OCI-LY7 (cell line): ENCODE data around the gene MIPEP. TPM values are rescaled to one million over a fixed set of nuclear protein-coding genes. Genes with fewer than 3 reads are reported as not detected.
A peak's percentile ranks its signal among the peaks of the same experiment; 100 is the strongest.

Experiments used
- BruUV-seq: library from RNA; stranded (reverse); fragments of 400-500 nt; replicated peaks from 2 replicates; lab custom pipeline; 2021; lab: Mats Ljungman, UMichigan
- CTCF ChIA-PET: fragments of 300-600 bp; sonication (Branson Sonifier 250); formaldehyde crosslinking; loops from one replicate; lab custom pipeline; 2022; ENCODE audit warnings: antibody characterized with exemption; ENCODE audit not compliant: unreplicated experiment; lab: Charles Lee
- POLR2A ChIA-PET: fragments of 300-600 bp; sonication (Branson Sonifier 250); formaldehyde crosslinking; loops from one replicate; lab custom pipeline; 2022; ENCODE audit warnings: antibody characterized with exemption; lab: Charles Lee
- DNase-seq: peaks from one replicate; pipeline ENCODE4 v3.0.0-alpha.2; 2015; ENCODE audit warnings: low spot score
- H2AFZ ChIP-seq: fragments of 200-600 bp; sonication (generic), shearing (Covaris generic); 2 replicates; pipeline ENCODE4 v1.6.1; 2014; ENCODE audit warnings: mild to moderate bottlenecking, antibody characterized with exemption, low read length, moderate library complexity
- H3K27ac ChIP-seq: fragments of 200-600 bp; sonication (generic); 2 replicates; pipeline ENCODE4 v1.5.1; 2014; ENCODE audit warnings: mixed run types, low read depth, mild to moderate bottlenecking, moderate library complexity, low read length, inconsistent platforms; ENCODE audit not compliant: poor library complexity, severe bottlenecking
- H3K36me3 ChIP-seq: fragments of 200-600 bp; sonication (generic); 2 replicates; pipeline ENCODE4 v1.6.1; 2014; ENCODE audit warnings: mild to moderate bottlenecking, antibody characterized with exemption, low read length, moderate library complexity, mixed read lengths; ENCODE audit not compliant: insufficient read depth
- H3K4me1 ChIP-seq: fragments of 200-600 bp; sonication (generic); 2 replicates; pipeline ENCODE4 v1.5.1; 2014; ENCODE audit warnings: mild to moderate bottlenecking, low read length; ENCODE audit not compliant: insufficient read depth, poor library complexity, severe bottlenecking
- H3K4me2 ChIP-seq: fragments of 200-600 bp; sonication (generic); 2 replicates; pipeline ENCODE4 v1.6.1; 2014; ENCODE audit warnings: mild to moderate bottlenecking, low read length
- H3K4me3 ChIP-seq: fragments of 200-600 bp; sonication (generic); 2 replicates; pipeline ENCODE4 v1.5.1; 2014; ENCODE audit warnings: mild to moderate bottlenecking, low read depth, low read length; ENCODE audit not compliant: poor library complexity, severe bottlenecking
- H3K79me2 ChIP-seq: fragments of 200-600 bp; sonication (generic); 2 replicates; pipeline ENCODE4 v1.6.1; 2016; ENCODE audit warnings: low read depth, mild to moderate bottlenecking, low read length, moderate library complexity, mixed read lengths; ENCODE audit not compliant: insufficient read depth
- H3K9me2 ChIP-seq: fragments of 200-600 bp; sonication (generic); 2 replicates; pipeline ENCODE4 v1.6.1; 2016; ENCODE audit warnings: mild to moderate bottlenecking, low read length, mixed read lengths; ENCODE audit not compliant: insufficient read depth
- H3K9me3 ChIP-seq: fragments of 200-600 bp; sonication (generic); 2 replicates; pipeline ENCODE4 v1.6.1; 2014; ENCODE audit warnings: mild to moderate bottlenecking, mixed run types, low read length, mixed read lengths
- H4K20me1 ChIP-seq: fragments of 200-600 bp; sonication (generic); 2 replicates; pipeline ENCODE4 v1.6.1; 2014; ENCODE audit warnings: mild to moderate bottlenecking, antibody characterized with exemption, low read length, moderate library complexity, mixed read lengths; ENCODE audit not compliant: insufficient read depth
- EZH2phosphoT487 ChIP-seq: fragments of 200-600 bp; sonication (generic); IDR thresholded peaks from 2 replicates; pipeline ENCODE4 v1.6.1; 2018; ENCODE audit warnings: low read depth, borderline replicate concordance, mild to moderate bottlenecking, mixed run types, antibody characterized with exemption, low read length, moderate library complexity, mixed read lengths
- intact Hi-C: fragments of 100-400 bp; cut with micrococcal nuclease; formaldehyde crosslinking; loops from one replicate; pipeline ENCODE4 v1.10.0; 2022; ENCODE audit not compliant: unreplicated experiment
- total RNA-seq, 2 experiments: library from RNA; depleted of rRNA in 1 of 2; stranded (reverse); fragments of >200 nt in 1 of 2; shearing (Covaris generic) in 1 of 2; gene quantifications; 2 replicates each; pipeline ENCODE4 v1.2.3, GENCODE V29; 2014 to 2022
- TF ChIP-seq, protein P1 (sequence below): fragments of 200-600 bp; sonication (generic); conservative IDR thresholded peaks from 2 replicates; pipeline ENCODE4 v1.5.1; 2014; ENCODE audit warnings: mild to moderate bottlenecking, antibody characterized with exemption, low read length, moderate library complexity, mixed read lengths

Gene MIPEP
- total RNA-seq, 2 experiments from 2014 or later, result 13.5 to 15.7 TPM

GRCh38 chr13:23767838-23768237, 121.4 kb downstream of the MIPEP start:
- Histone ChIP-seq H3K9me3 (no peaks in the 10 kb centered on the region), H3K9me2 (no peaks in the 10 kb centered on the region), H3K4me2 (no peak overlapping the region), H3K36me3 (no peaks in the 10 kb centered on the region), H3K4me1 (peaks cover 23% of the 10 kb centered on the region), H3K79me2 (no peaks in the 10 kb centered on the region), H3K4me3 (no peak overlapping the region), H4K20me1 (no peaks in the 10 kb centered on the region), H2AFZ (no peak overlapping the region), H3K27ac (no peak overlapping the region)
- TF ChIP-seq, protein P1, sequence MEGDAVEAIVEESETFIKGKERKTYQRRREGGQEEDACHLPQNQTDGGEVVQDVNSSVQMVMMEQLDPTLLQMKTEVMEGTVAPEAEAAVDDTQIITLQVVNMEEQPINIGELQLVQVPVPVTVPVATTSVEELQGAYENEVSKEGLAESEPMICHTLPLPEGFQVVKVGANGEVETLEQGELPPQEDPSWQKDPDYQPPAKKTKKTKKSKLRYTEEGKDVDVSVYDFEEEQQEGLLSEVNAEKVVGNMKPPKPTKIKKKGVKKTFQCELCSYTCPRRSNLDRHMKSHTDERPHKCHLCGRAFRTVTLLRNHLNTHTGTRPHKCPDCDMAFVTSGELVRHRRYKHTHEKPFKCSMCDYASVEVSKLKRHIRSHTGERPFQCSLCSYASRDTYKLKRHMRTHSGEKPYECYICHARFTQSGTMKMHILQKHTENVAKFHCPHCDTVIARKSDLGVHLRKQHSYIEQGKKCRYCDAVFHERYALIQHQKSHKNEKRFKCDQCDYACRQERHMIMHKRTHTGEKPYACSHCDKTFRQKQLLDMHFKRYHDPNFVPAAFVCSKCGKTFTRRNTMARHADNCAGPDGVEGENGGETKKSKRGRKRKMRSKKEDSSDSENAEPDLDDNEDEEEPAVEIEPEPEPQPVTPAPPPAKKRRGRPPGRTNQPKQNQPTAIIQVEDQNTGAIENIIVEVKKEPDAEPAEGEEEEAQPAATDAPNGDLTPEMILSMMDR, result no peak
- TF ChIP-seq EZH2phosphoT487, result no peak
- POLR2A ChIA-PET, result interaction anchor here (0.6 to 1.5 kb wide), 2 partner anchors 78 to 436 kb away, joined by 3 to 6 read pairs; no protein-coding TSS in a partner anchor
- no peak for DNase-seq
- BruUV-seq, result no TSS peak
- CTCF ChIA-PET, result no interaction called here
- intact Hi-C loops, result no loop called here

- intact Hi-C loops, result no loop called here
- no peak for TF ChIP-seq EZH2phosphoT487
- TF ChIP-seq, protein P1, result no peak
- Histone ChIP-seq H3K27ac (no peak overlapping the region), H3K9me3 (no peaks in the 10 kb centered on the region), H3K4me3 (no peak overlapping the region), H3K79me2 (no peaks in the 10 kb centered on the region), H3K4me1 (peaks cover 23% of the 10 kb centered on the region), H3K4me2 (no peak overlapping the region), H4K20me1 (no peaks in the 10 kb centered on the region), H3K9me2 (no peaks in the 10 kb centered on the region), H2AFZ (no peak overlapping the region), H3K36me3 (no peaks in the 10 kb centered on the region)
- DNase-seq, result no peak
- ChIA-PET POLR2A (interaction anchor here (0.8 to 1.5 kb wide), 2 partner anchors 44 to 79 kb away, joined by 3 to 6 read pairs; no protein-coding TSS in a partner anchor), CTCF (no interaction called here)
- no TSS peak for BruUV-seq
Measured at GRCh38 chr13:23766939-23767338, 122.3 kb downstream of the MIPEP start.

DNA sequence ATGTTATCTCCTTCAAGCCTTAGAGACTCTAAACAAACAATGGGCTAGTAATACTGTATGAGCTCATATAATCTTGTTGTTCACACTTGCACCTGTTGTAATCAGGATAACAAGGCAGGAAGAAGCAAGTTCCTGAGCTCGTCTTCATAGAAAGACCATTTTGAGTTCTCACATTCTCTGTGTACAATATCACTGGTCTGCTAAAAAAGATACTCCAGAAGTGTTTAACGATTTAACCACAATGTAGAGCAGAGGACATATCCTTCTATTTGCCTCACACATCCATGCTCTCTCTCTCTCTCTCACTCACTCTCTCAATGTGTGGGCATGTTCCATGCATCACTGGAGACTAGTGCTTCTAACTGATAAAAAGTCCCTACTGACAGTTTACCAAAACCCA, 122.9 kb downstream of the MIPEP start:
- H3K4me3 ChIP-seq, result no peak overlapping the region
- peak; percentile 15 for DNase-seq
- no TSS peak for BruUV-seq
- H3K9me2 ChIP-seq, result no peaks in the 10 kb centered on the region
- ChIA-PET CTCF (no interaction called here), POLR2A (interaction anchor here (0.7 to 1.1 kb wide), 5 partner anchors 12 to 44 kb away, joined by 3 to 4 read pairs (median 4); no protein-coding TSS in a partner anchor)
- no peak overlapping the region for H3K27ac ChIP-seq
- no peaks in the 10 kb centered on the region for H3K9me3 ChIP-seq
- intact Hi-C loops, result no loop called here
- peaks cover 23% of the 10 kb centered on the region for H3K4me1 ChIP-seq
- H3K79me2 ChIP-seq, result no peaks in the 10 kb centered on the region
- no peak overlapping the region for H2AFZ ChIP-seq
- H3K36me3 ChIP-seq, result no peaks in the 10 kb centered on the region
- no peak for TF ChIP-seq EZH2phosphoT487
- TF ChIP-seq, protein P1, result no peak
- H4K20me1 ChIP-seq, result no peaks in the 10 kb centered on the region
- no peak overlapping the region for H3K4me2 ChIP-seq
